ENCODE data around the gene LRRC75A. TPM values are rescaled to one million over a fixed set of nuclear protein-coding genes. Genes with fewer than 3 reads are reported as not detected.
"Not testable (repeated sequence)": the region's sequence is repeated elsewhere in the genome, so short reads cannot be mapped to it uniquely, and the experiment has no call there.

Gene LRRC75A
- polyA plus RNA-seq, 5 donors: 4.5 to 6.1 (median 5.8) TPM

DNA sequence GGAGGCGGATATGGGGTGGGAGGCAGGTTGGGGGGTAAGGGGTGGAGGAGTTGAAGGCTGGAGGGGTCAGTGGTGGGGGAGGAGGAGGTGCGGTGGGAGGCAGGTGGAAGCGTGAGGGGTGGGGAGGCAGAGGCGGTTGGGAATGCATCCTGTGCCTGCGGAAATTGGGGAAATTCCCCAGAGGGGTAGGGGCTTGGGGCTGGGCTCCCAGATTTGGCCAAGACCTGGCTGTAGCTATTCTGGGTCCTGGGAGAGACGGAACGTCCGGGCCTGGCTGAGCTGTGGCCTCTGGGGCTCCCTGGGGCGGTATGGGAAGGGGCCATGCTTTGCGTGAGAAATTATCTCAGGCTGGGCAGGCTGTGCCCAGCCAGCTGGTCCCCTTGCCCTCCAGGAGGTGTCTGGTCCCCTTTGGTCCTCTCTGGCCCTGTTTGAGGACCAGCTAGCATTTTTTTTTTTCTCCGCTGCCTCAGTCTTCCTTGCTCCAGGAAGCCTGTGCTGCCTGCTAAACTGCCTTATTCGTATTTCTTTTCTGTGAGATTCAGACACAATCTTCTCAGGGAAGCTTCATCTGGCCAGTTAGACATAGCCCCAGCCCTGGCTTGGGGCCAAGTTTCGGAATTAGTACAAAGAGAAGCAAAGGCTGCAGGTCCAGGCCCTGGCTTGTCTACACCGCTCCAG lies 83.9 kb downstream of the LRRC75A start:
- DNase-seq: peak in 1 of 2 donors; percentile 49

DNA sequence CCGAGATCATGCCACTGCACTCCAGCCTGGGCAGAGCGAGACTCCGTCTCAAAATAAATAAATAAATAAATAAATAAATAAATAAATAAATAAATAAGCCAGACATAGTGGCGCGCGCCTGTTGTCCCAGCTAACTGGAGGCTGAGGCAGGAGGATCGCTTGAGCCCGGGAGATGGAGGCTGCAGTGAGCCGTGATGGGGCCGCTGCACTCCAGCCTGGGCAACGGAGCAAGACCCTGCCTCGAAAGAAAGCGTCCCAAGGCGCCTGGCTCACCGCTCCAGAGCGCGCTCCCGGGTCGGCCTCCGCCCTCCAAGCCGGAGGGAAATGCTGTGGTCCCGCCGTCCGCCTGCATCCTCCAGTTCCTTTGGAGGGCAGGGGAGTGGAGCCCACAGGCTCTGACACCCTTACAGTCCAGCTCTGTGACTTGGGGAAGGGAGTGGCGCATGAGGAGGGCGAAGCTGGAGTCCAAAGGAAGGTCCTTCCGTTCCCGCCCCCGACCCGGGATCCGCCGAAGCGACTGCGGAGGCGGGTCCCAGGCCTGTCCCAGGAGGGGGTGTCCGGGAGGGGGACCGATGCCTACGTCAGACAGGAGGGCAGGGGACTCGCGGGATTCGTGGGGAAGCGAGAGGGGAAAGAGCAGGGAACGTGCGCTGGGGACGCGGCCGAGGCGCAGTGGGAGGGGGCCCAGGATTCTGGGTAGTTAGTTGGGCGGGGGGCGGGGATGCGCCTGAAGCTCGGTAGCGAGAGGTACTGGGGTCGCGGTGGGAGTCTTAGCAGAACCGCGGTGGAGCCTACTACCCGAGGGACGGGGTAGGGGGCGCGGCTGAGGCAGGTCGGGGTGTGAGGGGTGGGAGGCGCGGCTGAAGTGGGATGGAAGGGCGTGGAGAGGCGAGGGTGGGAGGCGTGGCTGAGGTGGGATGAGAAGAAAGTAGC lies 85.0 kb downstream of the LRRC75A start:
- peak; percentile 69 for DNase-seq

- not testable (repeated sequence) for DNase-seq
Observed at GRCh38 chr17:16403847-16404246, 88.1 kb downstream of the LRRC75A start.

GRCh38 chr17:16398270-16399267 lies 93.4 kb downstream of the LRRC75A start:
- DNase-seq: no peak

DNA sequence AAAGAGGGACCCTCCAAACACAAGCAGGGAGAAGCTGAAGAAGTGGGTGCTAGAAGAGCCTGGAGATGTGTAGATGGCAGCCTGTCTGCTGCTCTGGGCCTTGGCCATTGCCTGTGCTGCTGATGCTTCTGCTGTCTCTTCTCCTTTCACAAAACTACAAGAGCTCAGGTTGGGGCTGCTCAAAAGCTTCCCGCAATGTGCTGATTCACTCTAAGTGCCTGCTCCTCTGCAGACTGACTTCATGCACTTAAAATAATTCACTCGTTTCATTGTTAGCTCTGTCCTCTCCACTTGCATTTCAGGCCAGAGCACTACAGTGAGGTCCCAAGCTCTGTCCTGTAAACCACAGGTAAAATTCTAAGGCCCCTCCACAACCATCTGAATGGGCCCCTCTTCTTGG lies 95.3 kb downstream of the LRRC75A start:
- not testable (repeated sequence) for DNase-seq

DNA sequence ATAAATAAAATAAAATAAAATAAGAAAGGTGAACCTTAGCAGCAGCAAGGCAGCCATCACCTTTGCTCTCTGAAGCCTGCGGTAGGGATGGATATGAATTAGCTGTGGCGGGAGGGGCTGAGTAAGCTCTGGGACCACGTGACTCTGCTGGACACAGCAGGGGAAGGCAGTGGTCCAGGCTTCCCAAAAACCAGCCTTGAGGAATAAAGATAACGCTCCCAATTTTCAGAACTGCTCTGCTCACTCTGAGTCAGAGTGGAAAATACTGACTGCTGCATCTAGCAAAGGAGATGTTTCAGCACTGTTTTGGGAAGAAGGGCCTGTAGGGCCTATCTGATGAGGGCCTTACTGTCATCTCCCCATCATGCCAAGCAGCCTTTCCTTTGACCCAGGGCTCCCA lies 96.1 kb downstream of the LRRC75A start:
- DNase-seq: not testable (repeated sequence)

DNA sequence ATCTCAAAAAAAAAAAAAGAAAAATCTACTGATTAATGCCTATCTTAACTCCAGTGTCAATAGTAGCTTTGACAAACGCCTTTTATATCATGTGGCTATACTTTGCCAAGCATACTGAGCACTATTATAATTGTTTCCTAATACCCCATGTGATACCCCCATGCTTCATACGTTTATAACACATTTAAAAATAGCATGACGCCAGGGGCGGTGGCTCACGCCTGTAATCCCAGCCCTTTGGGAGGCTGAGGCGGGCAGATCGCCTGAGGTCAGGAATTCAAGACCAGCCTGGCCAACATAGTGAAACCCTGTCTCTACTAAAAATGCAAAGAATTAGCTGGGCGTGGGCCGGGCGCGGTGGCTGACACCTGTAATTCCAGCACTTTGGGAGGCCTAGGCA lies 99.5 kb downstream of the LRRC75A start:
- DNase-seq: not testable (repeated sequence)

Other genes starting within 250 kb of the LRRC75A start
- 10 to 100 TPM; 78.1 to 85.2 (median 80.7) TPM for gene CENPV, start 138.7 kb downstream of the LRRC75A start, polyA plus RNA-seq (ENCODE audit: insufficient read depth in 1 of 5, insufficient read length in 5 of 5, low replicate concordance in 1 of 5)
- gene UBB, start 111.1 kb downstream of the LRRC75A start, polyA plus RNA-seq (ENCODE audit: insufficient read depth in 1 of 5, insufficient read length in 5 of 5, low replicate concordance in 1 of 5): 1,000 to 10,000 TPM; 1,677 to 2,026 (median 1,915) TPM
- gene TRPV2, start 76.6 kb downstream of the LRRC75A start, polyA plus RNA-seq (ENCODE audit: insufficient read depth in 1 of 5, insufficient read length in 5 of 5, low replicate concordance in 1 of 5): 10 to 100 TPM in 2 of 5 donors, 1 to 10 TPM in 3; 8.5 to 13.6 (median 9.7) TPM
- gene ZNF287, start 77.0 kb upstream of the LRRC75A start, polyA plus RNA-seq (ENCODE audit: insufficient read depth in 1 of 5, insufficient read length in 5 of 5, low replicate concordance in 1 of 5): 10 to 100 TPM in 1 of 5 donors, 1 to 10 TPM in 4; 6.6 to 10.4 (median 9.1) TPM
- 10 to 100 TPM in 1 of 5 donors, 1 to 10 TPM in 4; 6.2 to 13.3 (median 9.3) TPM for gene ZNF624, start 161.7 kb upstream of the LRRC75A start, polyA plus RNA-seq (ENCODE audit: insufficient read depth in 1 of 5, insufficient read length in 5 of 5, low replicate concordance in 1 of 5)
- gene CCDC144A, start 198.0 kb upstream of the LRRC75A start, polyA plus RNA-seq (ENCODE audit: insufficient read depth in 1 of 5, insufficient read length in 5 of 5, low replicate concordance in 1 of 5): 10 to 100 TPM in 3 of 5 donors, 1 to 10 TPM in 1, under 1 TPM in 1; 0.89 to 28.9 (median 12.1) TPM

All from right lung (tissue), 5 donors.